Loucy (cell line): ENCODE measurements around the gene HIF1A.

Experiments used
- CTCF ChIP-seq: fragments of 200-600 bp; sonication (generic); conservative IDR thresholded peaks from 2 replicates; pipeline ENCODE4 v1.5.1; 2014; ENCODE audit warnings: mild to moderate bottlenecking, antibody characterized with exemption, low read length
- EZH2phosphoT487 ChIP-seq: fragments of 200-600 bp; IDR thresholded peaks from 2 replicates; pipeline ENCODE4 v1.6.1; 2018; ENCODE audit warnings: antibody characterized with exemption, mild to moderate bottlenecking, moderate library complexity, borderline replicate concordance

GRCh38 chr14:61691495-61691894 is 3.8 kb upstream of the HIF1A start:
- TF ChIP-seq CTCF (no peak), EZH2phosphoT487 (no peak)
